GM12801 (cell line): ENCODE data around the gene CREB3.

Source experiments
- CTCF ChIP-seq: IDR thresholded peaks from one replicate; pipeline ENCODE4 v1.5.1; 2011; ENCODE audit warnings: control low read depth; ENCODE audit not compliant: insufficient read length; ENCODE audit errors: extremely low read depth

The CREB3 gene

GRCh38 chr9:35691757-35692301 lies 40.6 kb upstream of the CREB3 start:
- TF ChIP-seq CTCF, result no peak

- TF ChIP-seq CTCF, result no peak
Measured at GRCh38 chr9:35695943-35696401, 36.5 kb upstream of the CREB3 start.

- peak; percentile 66 for TF ChIP-seq CTCF
Measured at GRCh38 chr9:35696520-35697215, 35.8 kb upstream of the CREB3 start.

- no peak for TF ChIP-seq CTCF
Measured at GRCh38 chr9:35697486-35697885, 35.0 kb upstream of the CREB3 start.

- TF ChIP-seq CTCF, result no peak
Measured at GRCh38 chr9:35698231-35698630, 34.2 kb upstream of the CREB3 start.

- TF ChIP-seq CTCF, result no peak
Measured at GRCh38 chr9:35700031-35700430, 32.4 kb upstream of the CREB3 start.

- no peak for TF ChIP-seq CTCF
Measured at GRCh38 chr9:35700942-35701341, 31.5 kb upstream of the CREB3 start.
